ENCODE measurements around the gene RPS15. TPM values are rescaled to one million over a fixed set of nuclear protein-coding genes. Genes with fewer than 3 reads are reported as not detected.
A peak's percentile ranks its signal among the peaks of the same experiment; 100 is the strongest.

RPS15 gene
- total RNA-seq, 1 donor from 2014 or later = 1,918 TPM

DNA sequence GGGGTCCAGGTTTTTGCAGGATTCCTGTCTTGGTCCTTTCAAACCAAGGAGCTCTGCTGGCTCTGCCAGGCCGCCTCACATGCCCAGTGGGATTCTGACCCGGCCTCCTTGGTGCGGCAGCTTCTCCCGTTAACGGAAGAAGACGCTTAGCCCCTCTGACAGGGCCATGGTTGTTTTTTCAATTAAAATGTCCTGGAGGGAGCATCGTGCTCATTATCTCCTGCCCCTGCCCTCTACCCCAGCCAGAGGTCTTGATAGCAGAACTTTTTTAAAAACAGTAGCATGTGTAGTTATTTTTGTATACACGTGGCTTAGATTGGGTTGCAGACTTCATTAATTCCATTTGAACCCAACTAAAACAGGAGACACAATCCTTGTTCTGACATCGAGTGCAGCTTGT lies 11.5 kb upstream of the RPS15 start:
- Histone ChIP-seq H3K9ac (peak overlapping the region; percentile 32), H2AFZ (replicated peaks) (no peak overlapping the region), H3K4me2 (no peak overlapping the region), H3K4me3 (no peak overlapping the region), H3K79me2 (ENCODE audit: low read depth) (peaks cover 52% of the 10 kb centered on the region), H4K20me1 (ENCODE audit: low read depth) (peaks cover 87% of the 10 kb centered on the region), H3K36me3 (no peaks in the 10 kb centered on the region), H3K9me3 (ENCODE audit: low read depth) (no peaks in the 10 kb centered on the region), H3K27me3 (no peaks in the 10 kb centered on the region), H3K27ac (no peak overlapping the region), H3F3A (ENCODE audit: low read depth) (peaks cover 8% of the 10 kb centered on the region), H3K4me1 (peaks cover 13% of the 10 kb centered on the region)
- peaks cover 17% of the 10 kb centered on the region for H3K36me3 Mint-ChIP-seq
- peaks cover 57% of the 10 kb centered on the region for H3K4me1 Mint-ChIP-seq
- no peak for DNase-seq (ENCODE audit: low spot score)
- H3K27ac Mint-ChIP-seq = no peak overlapping the region
- H3K4me3 Mint-ChIP-seq = no peak overlapping the region
- TF ChIP-seq EZH2 (IDR thresholded peaks at IDR 0.05) = no peak
- TF ChIP-seq, protein P1, sequence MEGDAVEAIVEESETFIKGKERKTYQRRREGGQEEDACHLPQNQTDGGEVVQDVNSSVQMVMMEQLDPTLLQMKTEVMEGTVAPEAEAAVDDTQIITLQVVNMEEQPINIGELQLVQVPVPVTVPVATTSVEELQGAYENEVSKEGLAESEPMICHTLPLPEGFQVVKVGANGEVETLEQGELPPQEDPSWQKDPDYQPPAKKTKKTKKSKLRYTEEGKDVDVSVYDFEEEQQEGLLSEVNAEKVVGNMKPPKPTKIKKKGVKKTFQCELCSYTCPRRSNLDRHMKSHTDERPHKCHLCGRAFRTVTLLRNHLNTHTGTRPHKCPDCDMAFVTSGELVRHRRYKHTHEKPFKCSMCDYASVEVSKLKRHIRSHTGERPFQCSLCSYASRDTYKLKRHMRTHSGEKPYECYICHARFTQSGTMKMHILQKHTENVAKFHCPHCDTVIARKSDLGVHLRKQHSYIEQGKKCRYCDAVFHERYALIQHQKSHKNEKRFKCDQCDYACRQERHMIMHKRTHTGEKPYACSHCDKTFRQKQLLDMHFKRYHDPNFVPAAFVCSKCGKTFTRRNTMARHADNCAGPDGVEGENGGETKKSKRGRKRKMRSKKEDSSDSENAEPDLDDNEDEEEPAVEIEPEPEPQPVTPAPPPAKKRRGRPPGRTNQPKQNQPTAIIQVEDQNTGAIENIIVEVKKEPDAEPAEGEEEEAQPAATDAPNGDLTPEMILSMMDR (IDR thresholded peaks at IDR 0.05) = no peak
- TF ChIP-seq EZH2phosphoT487 (IDR thresholded peaks at IDR 0.05) = no peak
- peaks cover 10% of the 10 kb centered on the region for H3K27me3 Mint-ChIP-seq (ENCODE audit: insufficient read depth, low read depth)
- H3K9me3 Mint-ChIP-seq = no peaks in the 10 kb centered on the region

DNA sequence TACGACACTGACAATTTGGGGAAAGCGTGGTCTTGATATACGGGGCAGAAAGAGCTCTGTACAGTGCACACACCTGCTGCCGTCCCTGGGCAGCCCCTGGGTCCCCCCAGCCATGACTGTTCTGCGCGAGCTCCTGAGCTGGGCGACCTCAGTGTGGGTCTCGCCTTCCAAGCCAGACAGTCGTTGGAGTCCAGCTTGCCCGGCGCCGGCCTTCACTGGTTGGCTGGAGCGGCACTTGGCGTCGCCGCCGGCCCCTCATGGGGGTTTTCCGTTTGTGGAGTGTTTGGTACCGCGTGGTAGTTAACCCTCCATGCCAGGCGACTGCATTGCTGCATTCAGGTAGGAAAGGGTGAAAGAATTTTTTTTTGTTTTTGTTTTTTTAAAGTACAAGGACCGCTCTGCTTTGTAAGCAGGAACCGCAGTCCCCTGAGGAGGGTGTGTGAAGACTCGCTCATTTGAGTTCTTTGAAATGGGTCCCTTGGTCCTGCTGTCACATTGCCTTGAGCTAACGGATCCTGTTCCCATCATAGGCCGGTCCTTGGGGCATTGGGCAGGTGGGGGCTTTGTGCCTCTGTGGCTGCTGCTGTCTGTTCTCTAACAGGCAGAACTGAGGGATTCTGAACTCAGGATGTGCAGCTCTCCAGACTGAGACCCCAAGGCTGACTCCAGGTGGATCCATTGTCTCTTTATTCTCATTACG lies 10.8 kb upstream of the RPS15 start:
- DNase-seq (ENCODE audit: low spot score) = no peak
- no peaks in the 10 kb centered on the region for H3K27me3 ChIP-seq
- TF ChIP-seq EZH2phosphoT487 (IDR thresholded peaks at IDR 0.05) (no peak), EZH2 (IDR thresholded peaks at IDR 0.05) (no peak)
- TF ChIP-seq, protein P1 (IDR thresholded peaks at IDR 0.05) = no peak
- H4K20me1 ChIP-seq (ENCODE audit: low read depth) = peaks cover 87% of the 10 kb centered on the region
- H3K4me1 Mint-ChIP-seq = peaks cover 54% of the 10 kb centered on the region
- no peak overlapping the region for H3K9ac ChIP-seq
- no peak overlapping the region for H2AFZ ChIP-seq (replicated peaks)
- no peak overlapping the region for H3K4me3 ChIP-seq
- H3F3A ChIP-seq (ENCODE audit: low read depth) = peaks cover 8% of the 10 kb centered on the region
- peaks cover 13% of the 10 kb centered on the region for H3K4me1 ChIP-seq
- no peak overlapping the region for H3K4me3 Mint-ChIP-seq
- peaks cover 45% of the 10 kb centered on the region for H3K79me2 ChIP-seq (ENCODE audit: low read depth)
- no peaks in the 10 kb centered on the region for H3K36me3 ChIP-seq
- no peak overlapping the region for H3K27ac ChIP-seq
- peaks cover 10% of the 10 kb centered on the region for H3K27me3 Mint-ChIP-seq (ENCODE audit: insufficient read depth, low read depth)
- no peaks in the 10 kb centered on the region for H3K9me3 ChIP-seq (ENCODE audit: low read depth)
- peaks cover 16% of the 10 kb centered on the region for H3K36me3 Mint-ChIP-seq
- no peak overlapping the region for H3K4me2 ChIP-seq
- no peaks in the 10 kb centered on the region for H3K9me3 Mint-ChIP-seq
- H3K27ac Mint-ChIP-seq = no peak overlapping the region

DNA sequence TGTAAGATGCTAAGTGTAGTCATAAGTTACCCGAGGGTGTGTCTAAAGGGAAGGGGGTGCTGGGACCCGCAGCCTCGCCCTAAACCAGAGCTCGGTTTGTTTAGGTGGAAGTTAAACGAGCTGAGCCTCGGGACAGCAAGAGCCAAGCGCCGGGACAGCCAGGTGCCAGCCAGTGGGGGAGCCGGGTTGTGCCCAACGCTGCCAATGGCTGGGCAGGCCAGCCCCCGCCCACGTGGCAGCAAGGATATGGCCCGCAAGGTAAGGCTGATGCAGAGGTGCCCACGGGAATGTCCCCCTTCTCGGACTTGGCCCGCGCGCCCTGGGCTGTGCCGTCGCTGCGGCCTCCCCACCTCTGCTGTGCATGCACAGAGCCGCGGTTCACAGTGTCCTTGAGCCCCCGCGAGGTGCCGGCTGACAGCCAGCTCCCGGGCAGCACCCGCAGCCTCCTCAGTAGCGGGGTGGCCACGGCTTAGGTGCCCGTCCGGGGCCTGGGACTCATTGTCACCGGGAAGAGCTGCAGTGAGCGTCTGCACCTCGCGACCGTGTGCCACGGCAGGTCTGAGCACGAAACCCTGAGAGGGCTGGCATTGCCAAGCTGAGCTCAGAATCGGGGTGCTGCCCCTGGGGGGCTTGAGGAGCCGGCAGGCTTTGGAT lies 9.3 kb upstream of the RPS15 start:
- Histone ChIP-seq H3K9ac (no peak overlapping the region), H3K79me2 (ENCODE audit: low read depth) (peaks cover 30% of the 10 kb centered on the region), H3K9me3 (ENCODE audit: low read depth) (no peaks in the 10 kb centered on the region), H3K27ac (no peak overlapping the region), H3F3A (ENCODE audit: low read depth) (no peaks in the 10 kb centered on the region), H3K4me2 (no peak overlapping the region), H2AFZ (replicated peaks) (no peak overlapping the region), H3K36me3 (no peaks in the 10 kb centered on the region), H3K4me3 (no peak overlapping the region), H4K20me1 (ENCODE audit: low read depth) (peaks cover 78% of the 10 kb centered on the region), H3K4me1 (peaks cover 13% of the 10 kb centered on the region), H3K27me3 (no peaks in the 10 kb centered on the region)
- no peak overlapping the region for H3K4me3 Mint-ChIP-seq
- no peak for DNase-seq (ENCODE audit: low spot score)
- peaks cover 10% of the 10 kb centered on the region for H3K27me3 Mint-ChIP-seq (ENCODE audit: insufficient read depth, low read depth)
- no peak overlapping the region for H3K27ac Mint-ChIP-seq
- peaks cover 7% of the 10 kb centered on the region for H3K36me3 Mint-ChIP-seq
- H3K9me3 Mint-ChIP-seq = no peaks in the 10 kb centered on the region
- peaks cover 39% of the 10 kb centered on the region for H3K4me1 Mint-ChIP-seq
- no peak for TF ChIP-seq EZH2phosphoT487 (IDR thresholded peaks at IDR 0.05)

DNA sequence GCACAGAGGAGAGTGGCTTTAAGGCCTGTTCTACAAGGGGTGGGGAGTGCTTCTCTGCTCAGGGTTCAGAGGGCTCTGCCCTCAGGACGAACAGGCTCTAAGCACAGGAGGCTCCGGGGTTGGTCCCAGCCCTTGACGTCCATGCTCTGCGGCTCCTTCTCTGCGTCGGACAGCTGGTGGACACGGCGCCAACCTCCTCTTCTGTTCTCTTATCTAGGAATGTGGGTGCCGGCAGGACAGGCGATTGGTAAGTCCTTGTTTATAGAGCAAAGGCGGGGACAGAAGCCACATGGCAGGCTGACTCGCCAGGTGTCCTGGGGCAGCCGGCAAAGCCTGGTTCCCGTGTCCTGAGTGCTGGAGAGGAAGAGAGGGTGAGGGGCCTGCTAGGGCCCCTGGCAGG lies 8.4 kb upstream of the RPS15 start:
- Histone ChIP-seq H3F3A (ENCODE audit: low read depth) (peaks cover 2% of the 10 kb centered on the region), H3K36me3 (no peaks in the 10 kb centered on the region), H3K79me2 (ENCODE audit: low read depth) (peaks cover 24% of the 10 kb centered on the region), H3K27ac (no peak overlapping the region), H3K9me3 (ENCODE audit: low read depth) (no peaks in the 10 kb centered on the region), H3K27me3 (no peaks in the 10 kb centered on the region), H3K4me2 (no peak overlapping the region), H2AFZ (replicated peaks) (no peak overlapping the region), H3K4me1 (peaks cover 13% of the 10 kb centered on the region), H4K20me1 (ENCODE audit: low read depth) (peaks cover 75% of the 10 kb centered on the region), H3K4me3 (no peak overlapping the region), H3K9ac (no peak overlapping the region)
- peaks cover 10% of the 10 kb centered on the region for H3K27me3 Mint-ChIP-seq (ENCODE audit: insufficient read depth, low read depth)
- no peak overlapping the region for H3K27ac Mint-ChIP-seq
- no peak for TF ChIP-seq EZH2 (IDR thresholded peaks at IDR 0.05)
- TF ChIP-seq EZH2phosphoT487 (IDR thresholded peaks at IDR 0.05) = no peak
- TF ChIP-seq, protein P1 (IDR thresholded peaks at IDR 0.05) = no peak
- H3K4me1 Mint-ChIP-seq = peaks cover 31% of the 10 kb centered on the region
- no peaks in the 10 kb centered on the region for H3K9me3 Mint-ChIP-seq
- H3K4me3 Mint-ChIP-seq = no peak overlapping the region
- DNase-seq (ENCODE audit: low spot score) = no peak
- peaks cover 7% of the 10 kb centered on the region for H3K36me3 Mint-ChIP-seq

Measured in neural progenitor cell (in vitro differentiated cells).